Activated T-cell treated with anti-CD3 and anti-CD28 coated beads for 1 hour (primary cell): Measurements from ENCODE around the gene MCTP2.

Source experiments
- DNase-seq: peaks from one replicate; pipeline ENCODE4 v3.0.0-alpha.2; 2020; ENCODE audit warnings: low read depth

The MCTP2 gene

DNA sequence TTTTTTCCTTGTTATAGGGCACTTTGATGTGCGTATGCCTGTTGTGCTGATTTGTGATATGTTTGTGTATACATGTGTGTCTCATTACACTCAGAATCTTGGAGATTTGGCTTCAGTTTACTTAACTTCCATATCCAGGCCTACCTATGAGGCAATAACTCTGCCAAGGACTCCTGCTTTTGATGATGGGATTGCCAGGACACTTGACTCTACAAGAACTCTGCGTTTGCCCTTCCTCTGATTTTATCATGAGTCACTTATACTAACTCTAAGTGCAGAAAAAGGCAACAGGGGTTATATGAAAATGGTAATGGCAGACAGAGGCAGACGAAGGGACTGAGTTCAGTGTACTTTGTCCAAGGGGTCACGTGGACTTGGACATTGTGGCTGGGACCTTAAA is 33.6 kb downstream of the MCTP2 start:
- no peak for DNase-seq

DNA sequence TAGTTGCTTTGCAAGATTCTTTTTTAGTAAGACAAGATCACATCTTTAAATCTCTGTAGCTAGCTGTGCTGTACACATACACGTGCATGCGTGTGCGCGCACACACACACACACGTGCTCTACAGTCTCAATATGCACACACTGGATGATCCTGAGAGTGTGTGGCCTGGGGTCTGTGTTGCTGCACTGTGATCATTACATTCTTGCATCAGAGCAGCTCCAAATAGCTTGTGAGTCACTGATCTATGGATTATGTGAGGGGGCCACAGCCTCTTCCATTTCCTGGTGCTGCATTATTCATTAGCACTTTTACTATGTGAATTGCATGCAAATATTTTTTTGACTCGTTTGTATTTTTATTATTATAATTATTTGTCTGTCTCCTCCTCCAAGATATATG is 34.6 kb downstream of the MCTP2 start:
- no peak for DNase-seq

DNA sequence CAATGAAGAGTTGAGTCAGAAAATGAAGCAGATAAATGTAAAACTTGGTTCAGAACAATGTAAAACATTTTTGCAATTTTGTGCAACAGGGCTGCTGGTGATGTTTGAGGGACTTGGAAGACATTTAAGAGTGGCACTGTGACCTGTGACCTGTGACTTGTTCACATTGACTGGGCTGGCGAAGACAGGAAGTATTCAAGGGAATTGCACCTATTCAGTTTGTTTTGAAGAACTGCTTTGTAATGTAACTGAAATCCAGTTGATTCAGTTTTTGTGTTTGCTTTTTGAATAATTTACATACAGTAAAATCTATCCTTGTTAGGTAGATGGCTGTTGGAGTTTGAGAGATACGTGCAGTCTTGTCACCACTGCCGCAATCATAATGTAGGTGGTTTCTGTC is 35.4 kb downstream of the MCTP2 start:
- no peak for DNase-seq

- no peak for DNase-seq
These were observed 38.6 kb downstream of the MCTP2 start for GRCh38 chr15:94269954-94270353.

GRCh38 chr15:94270570-94270969 is 39.2 kb downstream of the MCTP2 start:
- no peak for DNase-seq

- no peak for DNase-seq
These were observed 41.0 kb downstream of the MCTP2 start for GRCh38 chr15:94272251-94272898.

- DNase-seq = no peak
These were observed 42.5 kb downstream of the MCTP2 start for GRCh38 chr15:94273826-94274225.

- DNase-seq = no peak
These were observed 43.4 kb downstream of the MCTP2 start for GRCh38 chr15:94274745-94275144.

- no peak for DNase-seq
These were observed 46.1 kb downstream of the MCTP2 start for GRCh38 chr15:94277485-94277884.

DNA sequence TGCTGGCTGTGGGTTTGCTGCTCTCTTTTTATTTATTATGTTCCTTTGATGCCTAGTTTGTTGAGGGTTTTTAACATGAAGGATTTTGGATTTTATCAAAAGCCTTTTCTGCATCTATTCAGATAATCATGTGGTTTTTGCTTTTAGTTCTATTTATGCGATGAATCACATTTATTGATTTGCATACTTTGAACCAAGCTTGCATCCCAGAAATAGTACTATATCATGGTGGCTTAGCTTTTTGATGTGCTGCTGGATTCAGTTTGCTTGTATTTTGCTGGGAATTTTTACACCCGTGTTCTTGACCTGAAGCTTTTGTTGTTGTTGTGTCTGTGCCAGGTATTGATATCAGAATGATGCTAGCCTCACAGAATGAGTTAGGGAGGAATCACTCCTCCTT is 48.4 kb downstream of the MCTP2 start:
- no peak for DNase-seq

- DNase-seq = no peak
These were observed 48.9 kb downstream of the MCTP2 start for GRCh38 chr15:94280301-94280700.

GRCh38 chr15:94282269-94283250 is 51.2 kb downstream of the MCTP2 start:
- no peak for DNase-seq

GRCh38 chr15:94286583-94286982 is 55.2 kb downstream of the MCTP2 start:
- DNase-seq = no peak

DNA sequence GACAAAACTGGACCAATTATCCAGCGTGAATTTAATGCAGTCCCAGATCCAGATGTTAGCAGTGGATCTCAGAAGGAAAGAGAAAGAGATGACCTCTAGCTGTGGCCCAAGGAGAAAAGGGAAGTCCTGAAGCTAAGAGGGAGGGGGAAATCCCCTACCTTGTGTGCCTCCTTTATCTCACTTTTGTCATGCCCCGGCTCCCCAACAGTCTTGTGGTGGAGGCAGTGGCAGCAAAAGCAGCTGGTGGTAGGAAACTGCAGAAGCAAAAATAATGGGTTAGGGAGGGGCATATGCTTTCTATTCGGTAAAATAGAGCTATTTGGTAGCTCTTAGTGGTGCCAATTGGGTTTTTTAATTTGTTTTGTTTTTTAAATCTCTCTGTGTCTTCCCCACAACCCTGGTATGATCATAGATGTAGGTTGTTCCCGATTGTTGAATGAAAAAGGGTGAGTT is 56.5 kb downstream of the MCTP2 start:
- DNase-seq = no peak

- no peak for DNase-seq
These were observed 59.4 kb downstream of the MCTP2 start for GRCh38 chr15:94290730-94291129.

- no peak for DNase-seq
These were observed 62.3 kb downstream of the MCTP2 start for GRCh38 chr15:94293411-94294402.

DNA sequence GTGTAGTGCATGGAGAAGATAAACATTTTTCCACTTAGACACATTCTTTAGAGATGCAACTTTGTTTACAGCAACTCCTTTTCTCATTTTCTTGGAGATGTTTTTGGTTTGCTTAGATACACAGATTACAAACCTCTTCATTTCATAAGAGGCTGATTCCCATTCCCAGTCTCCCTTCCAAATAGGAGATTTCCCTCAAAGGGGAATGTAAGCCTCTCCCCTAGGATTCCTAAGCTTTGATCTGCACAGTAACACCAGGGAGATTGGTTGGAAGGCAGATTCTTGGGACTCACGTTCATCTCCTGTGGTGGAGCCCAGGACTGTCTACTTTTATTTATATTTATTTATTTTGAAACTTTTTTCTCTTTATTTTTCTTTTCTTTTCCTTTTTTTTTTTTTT is 63.2 kb downstream of the MCTP2 start:
- DNase-seq = no peak

GRCh38 chr15:94295275-94295674 is 63.9 kb downstream of the MCTP2 start:
- no peak for DNase-seq

GRCh38 chr15:94296717-94297116 is 65.4 kb downstream of the MCTP2 start:
- DNase-seq = no peak

DNA sequence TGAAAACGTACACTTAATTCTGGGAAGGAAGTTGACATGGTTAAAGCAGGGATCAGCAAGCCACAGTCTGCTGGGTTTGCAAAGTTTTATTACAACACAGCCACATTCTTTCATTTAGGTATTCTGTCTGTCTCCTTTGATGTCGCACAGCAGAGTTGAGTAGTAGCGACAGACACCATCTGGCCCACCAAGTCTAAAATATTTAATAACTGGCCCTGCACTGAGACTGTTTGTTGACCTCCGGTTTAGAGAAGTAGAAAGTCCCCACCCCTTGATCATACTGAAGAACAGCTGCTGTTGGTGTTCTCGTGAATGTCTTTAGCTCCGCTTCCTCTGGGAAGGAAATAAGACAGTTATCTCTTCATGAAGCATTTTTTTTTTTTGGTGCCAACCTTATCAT is 66.2 kb downstream of the MCTP2 start:
- DNase-seq = no peak

- DNase-seq = no peak
These were observed 67.0 kb downstream of the MCTP2 start for GRCh38 chr15:94298364-94298763.

GRCh38 chr15:94300612-94301011 is 69.3 kb downstream of the MCTP2 start:
- no peak for DNase-seq
